PFSK-1 (cell line): ENCODE data around the gene ABCC1.

Source experiments
- FOXP2 ChIP-seq: optimal IDR thresholded peaks from 2 replicates; pipeline ENCODE3; 2011; ENCODE audit warnings: borderline replicate concordance, control low read depth, inconsistent platforms; ENCODE audit not compliant: insufficient read depth; ENCODE audit errors: extremely low read length, extremely low read depth
- POLR2AphosphoS5 ChIP-seq: IDR thresholded peaks from 2 replicates; pipeline ENCODE4 v1.6.1; 2012; ENCODE audit warnings: low read depth, mild to moderate bottlenecking, control low read depth, low read length, moderate library complexity
- SIN3A ChIP-seq: IDR thresholded peaks from 2 replicates; pipeline ENCODE4 v1.6.1; 2012; ENCODE audit warnings: mild to moderate bottlenecking, low read length, moderate library complexity, borderline replicate concordance; ENCODE audit not compliant: insufficient read depth
- TAF1 ChIP-seq: IDR thresholded peaks from 2 replicates; pipeline ENCODE4 v1.6.1; 2012; ENCODE audit warnings: low read length, control low read depth, borderline replicate concordance; ENCODE audit not compliant: insufficient read depth
- TF ChIP-seq, protein P1 (sequence below), 2 experiments: IDR thresholded peaks; 2 replicates each; pipeline versions ENCODE4 v1.6.1 to v1.8.0; 2011 to 2012; ENCODE audit warnings: low read depth in 2 of 2, low read length in 2 of 2, control low read depth in 1 of 2, inconsistent platforms in 1 of 2, mild to moderate bottlenecking in 1 of 2, moderate library complexity in 1 of 2; ENCODE audit not compliant: insufficient read depth in 1 of 2

ABCC1 gene

DNA sequence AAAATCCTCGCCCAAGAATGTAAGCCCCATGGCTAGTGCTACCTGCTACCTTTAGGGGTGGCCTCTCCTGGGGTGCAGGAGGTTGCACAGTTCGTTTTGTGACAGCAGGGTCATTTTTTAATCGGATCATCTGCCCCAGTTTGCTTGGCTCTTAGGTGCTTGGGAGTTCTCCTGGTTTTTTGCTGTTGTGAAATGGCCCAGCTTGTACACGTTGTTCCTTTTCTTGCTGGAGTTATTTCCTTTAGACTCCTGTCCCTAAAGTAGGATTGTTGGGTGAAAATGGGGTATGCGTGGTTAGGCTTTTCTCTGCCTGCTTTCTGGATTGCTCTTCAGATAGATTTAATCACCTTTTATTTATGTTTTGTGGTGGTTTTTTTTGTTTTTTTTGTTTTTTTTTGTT lies 25.8 kb downstream of the ABCC1 start:
- TF ChIP-seq TAF1 (no peak), POLR2AphosphoS5 (no peak), FOXP2 (no peak), SIN3A (no peak)
- TF ChIP-seq, protein P1, sequence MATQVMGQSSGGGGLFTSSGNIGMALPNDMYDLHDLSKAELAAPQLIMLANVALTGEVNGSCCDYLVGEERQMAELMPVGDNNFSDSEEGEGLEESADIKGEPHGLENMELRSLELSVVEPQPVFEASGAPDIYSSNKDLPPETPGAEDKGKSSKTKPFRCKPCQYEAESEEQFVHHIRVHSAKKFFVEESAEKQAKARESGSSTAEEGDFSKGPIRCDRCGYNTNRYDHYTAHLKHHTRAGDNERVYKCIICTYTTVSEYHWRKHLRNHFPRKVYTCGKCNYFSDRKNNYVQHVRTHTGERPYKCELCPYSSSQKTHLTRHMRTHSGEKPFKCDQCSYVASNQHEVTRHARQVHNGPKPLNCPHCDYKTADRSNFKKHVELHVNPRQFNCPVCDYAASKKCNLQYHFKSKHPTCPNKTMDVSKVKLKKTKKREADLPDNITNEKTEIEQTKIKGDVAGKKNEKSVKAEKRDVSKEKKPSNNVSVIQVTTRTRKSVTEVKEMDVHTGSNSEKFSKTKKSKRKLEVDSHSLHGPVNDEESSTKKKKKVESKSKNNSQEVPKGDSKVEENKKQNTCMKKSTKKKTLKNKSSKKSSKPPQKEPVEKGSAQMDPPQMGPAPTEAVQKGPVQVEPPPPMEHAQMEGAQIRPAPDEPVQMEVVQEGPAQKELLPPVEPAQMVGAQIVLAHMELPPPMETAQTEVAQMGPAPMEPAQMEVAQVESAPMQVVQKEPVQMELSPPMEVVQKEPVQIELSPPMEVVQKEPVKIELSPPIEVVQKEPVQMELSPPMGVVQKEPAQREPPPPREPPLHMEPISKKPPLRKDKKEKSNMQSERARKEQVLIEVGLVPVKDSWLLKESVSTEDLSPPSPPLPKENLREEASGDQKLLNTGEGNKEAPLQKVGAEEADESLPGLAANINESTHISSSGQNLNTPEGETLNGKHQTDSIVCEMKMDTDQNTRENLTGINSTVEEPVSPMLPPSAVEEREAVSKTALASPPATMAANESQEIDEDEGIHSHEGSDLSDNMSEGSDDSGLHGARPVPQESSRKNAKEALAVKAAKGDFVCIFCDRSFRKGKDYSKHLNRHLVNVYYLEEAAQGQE (IDR thresholded peaks at IDR 0.05; ENCODE audit: insufficient read depth in 1 of 2, low read depth in 2 of 2, low read length in 2 of 2) = no peak

DNA sequence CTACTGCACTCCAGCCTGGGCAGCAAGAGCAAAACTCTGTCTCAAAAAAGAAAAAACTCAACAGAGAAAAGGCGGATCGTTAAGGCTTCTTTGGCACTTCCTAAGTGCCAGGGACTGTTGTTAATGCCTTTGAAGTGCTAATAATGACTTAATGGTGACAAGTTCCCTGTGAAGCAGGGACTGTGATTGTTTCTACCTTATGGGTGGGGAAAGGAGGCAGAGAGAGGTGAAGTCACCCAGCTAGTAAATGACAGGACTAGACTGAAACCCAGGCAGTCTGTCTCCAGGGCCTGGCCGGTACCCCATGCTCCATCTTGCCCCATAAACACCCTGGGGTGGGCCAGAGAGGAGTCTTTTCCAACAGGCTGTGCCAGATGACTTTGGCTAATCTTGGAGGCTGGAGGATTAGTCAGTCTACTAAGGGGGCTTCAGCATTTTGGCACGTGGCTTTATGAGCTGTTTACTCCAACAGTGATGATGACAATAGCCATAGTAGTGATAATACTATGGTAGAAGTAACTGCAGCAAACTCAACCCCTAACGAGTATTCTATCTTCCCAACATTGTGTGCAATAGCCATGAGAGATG lies 26.9 kb downstream of the ABCC1 start:
- TF ChIP-seq TAF1 = no peak
- TF ChIP-seq, protein P1 (IDR thresholded peaks at IDR 0.05; ENCODE audit: insufficient read depth in 1 of 2, low read depth in 2 of 2, low read length in 2 of 2) = no peak
- TF ChIP-seq FOXP2 = no peak
- TF ChIP-seq POLR2AphosphoS5 = no peak
- TF ChIP-seq SIN3A = no peak

DNA sequence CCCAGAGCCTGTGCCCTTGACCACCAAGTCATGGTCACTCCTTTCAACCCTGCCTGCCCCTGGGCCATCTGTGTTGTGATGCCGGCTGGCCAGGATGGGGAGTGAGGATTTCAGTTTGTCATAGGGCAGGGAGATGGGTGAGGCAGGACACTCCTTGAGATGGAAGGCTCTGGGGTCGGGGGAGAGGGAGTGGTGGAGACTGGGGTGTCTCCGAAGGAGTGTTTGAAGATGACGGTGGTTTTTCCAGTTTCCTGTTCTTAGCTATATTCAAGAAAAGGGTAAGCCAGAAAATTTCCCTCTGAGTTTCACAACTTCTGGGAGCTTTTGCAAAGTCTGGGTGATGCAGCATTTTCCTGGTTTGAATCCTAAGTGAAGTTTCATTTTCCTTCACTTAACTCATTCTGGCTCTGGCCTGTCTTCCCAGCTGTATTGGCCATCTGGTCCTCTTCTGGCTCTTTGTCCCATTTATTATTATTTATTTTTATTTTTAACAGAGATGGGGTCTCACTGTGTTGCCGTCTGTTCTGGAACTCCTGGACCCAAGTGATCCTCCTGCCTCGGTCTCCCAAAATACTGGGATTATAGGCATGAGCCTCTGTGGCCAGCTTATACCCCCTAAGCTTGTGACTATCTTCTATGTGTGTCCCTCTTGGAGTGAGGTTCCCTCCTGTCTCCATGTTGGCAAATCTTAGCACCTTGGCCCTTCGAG lies 27.7 kb downstream of the ABCC1 start:
- TF ChIP-seq TAF1 (no peak), SIN3A (no peak), FOXP2 (no peak), POLR2AphosphoS5 (no peak)
- TF ChIP-seq, protein P1 (IDR thresholded peaks at IDR 0.05; ENCODE audit: insufficient read depth in 1 of 2, low read depth in 2 of 2, low read length in 2 of 2) = no peak

DNA sequence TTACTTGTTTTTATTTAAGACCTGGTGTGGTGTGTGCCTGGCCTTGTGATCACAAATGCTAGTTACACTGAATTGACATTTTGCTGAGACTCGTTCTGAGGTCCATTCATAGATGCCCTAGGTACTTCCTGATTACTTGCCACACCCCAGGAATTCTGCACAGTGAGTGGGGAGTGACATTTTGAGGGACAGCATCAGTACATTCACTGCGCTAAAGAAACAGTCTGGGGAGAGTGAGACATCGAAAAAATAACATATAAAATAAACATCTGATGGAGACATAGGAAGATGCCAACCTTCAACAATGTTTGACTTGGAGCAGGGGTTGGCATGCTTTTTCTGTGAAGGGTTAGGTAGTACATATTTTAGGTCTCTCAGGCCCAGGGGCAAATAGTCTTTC lies 30.4 kb downstream of the ABCC1 start:
- no peak for TF ChIP-seq FOXP2
- no peak for TF ChIP-seq POLR2AphosphoS5
- TF ChIP-seq, protein P1 (IDR thresholded peaks at IDR 0.05; ENCODE audit: insufficient read depth in 1 of 2, low read depth in 2 of 2, low read length in 2 of 2) = no peak
- no peak for TF ChIP-seq TAF1
- no peak for TF ChIP-seq SIN3A
